ENCODE data around the gene C5orf47. TPM values are rescaled to one million over a fixed set of nuclear protein-coding genes. Genes with fewer than 3 reads are reported as not detected.

The C5orf47 gene
- total RNA-seq, 1 experiment from 2014 or later, result not detected

GRCh38 chr5:173974688-173975239, 14.2 kb upstream of the C5orf47 start:
- Histone ChIP-seq H3K4me3 (ENCODE audit: low read depth in 2 of 2, low read length in 2 of 2) (no peak overlapping the region), H3K9me3 (ENCODE audit: control insufficient read depth, insufficient read depth, low read depth, low read length) (no peaks in the 10 kb centered on the region), H3K27me3 (ENCODE audit: control insufficient read depth, insufficient read depth, low read length) (no peaks in the 10 kb centered on the region), H3K4me1 (ENCODE audit: control insufficient read depth, insufficient read depth, low read length) (peaks cover 12% of the 10 kb centered on the region), H3K36me3 (ENCODE audit: control insufficient read depth, insufficient read depth, low read length) (no peaks in the 10 kb centered on the region), H3K27ac (ENCODE audit: low read length) (no peak overlapping the region)
- BruUV-seq (replicated peaks), result no TSS peak
- in situ Hi-C loops (cut with HindIII; ENCODE audit: low pct_unique_long_range_greater_than_20kb, low sequenced_read_pairs), result no loop called here
- intact Hi-C loops (cut with micrococcal nuclease; ENCODE audit: unreplicated experiment), result loop anchor here (5.0 kb wide), 1 partner anchor 87 kb away; the partner anchor contains the start of gene CPEB4
- DNase-seq (ENCODE audit: low read depth, low spot score), result no peak
- CTCF ChIA-PET, result no interaction called here
- POLR2A ChIA-PET, result no interaction called here
- no peak for ATAC-seq
- TF ChIP-seq POLR2AphosphoS5 (IDR thresholded peaks at IDR 0.05; ENCODE audit: low read depth, low read length) (no peak), TCF7L2 (IDR thresholded peaks at IDR 0.05; ENCODE audit: low read depth, low read length) (no peak), REST (IDR thresholded peaks at IDR 0.05; ENCODE audit: insufficient read depth in 1 of 2, low read depth in 2 of 2, low read length in 1 of 2) (no peak), CTCF (IDR thresholded peaks at IDR 0.05) (no peak), SIN3A (IDR thresholded peaks at IDR 0.05; ENCODE audit: borderline replicate concordance, insufficient read depth, low read depth, low read length) (no peak)

- intact Hi-C loops (cut with micrococcal nuclease; ENCODE audit: unreplicated experiment), result no loop called here
- H3K27ac ChIP-seq (ENCODE audit: low read length), result no peak overlapping the region
- in situ Hi-C loops (cut with HindIII; ENCODE audit: low pct_unique_long_range_greater_than_20kb, low sequenced_read_pairs), result no loop called here
- ChIA-PET POLR2A (no interaction called here), CTCF (no interaction called here)
- no peak overlapping the region for H3K4me3 ChIP-seq (ENCODE audit: low read depth in 2 of 2, low read length in 2 of 2)
- H3K27me3 ChIP-seq (ENCODE audit: control insufficient read depth, insufficient read depth, low read length), result no peaks in the 10 kb centered on the region; the same call in 1 of the 2 replicates
- no TSS peak for BruUV-seq (replicated peaks)
- no peaks in the 10 kb centered on the region for H3K9me3 ChIP-seq (ENCODE audit: control insufficient read depth, insufficient read depth, low read depth, low read length)
- TF ChIP-seq TCF7L2 (IDR thresholded peaks at IDR 0.05; ENCODE audit: low read depth, low read length) (no peak), POLR2AphosphoS5 (IDR thresholded peaks at IDR 0.05; ENCODE audit: low read depth, low read length) (no peak), SIN3A (IDR thresholded peaks at IDR 0.05; ENCODE audit: borderline replicate concordance, insufficient read depth, low read depth, low read length) (no peak), CTCF (IDR thresholded peaks at IDR 0.05) (no peak), REST (IDR thresholded peaks at IDR 0.05; ENCODE audit: insufficient read depth in 1 of 2, low read depth in 2 of 2, low read length in 1 of 2) (no peak)
- H3K4me1 ChIP-seq (ENCODE audit: control insufficient read depth, insufficient read depth, low read length), result no peaks in the 10 kb centered on the region
- ATAC-seq, result no peak
- no peak for DNase-seq (ENCODE audit: low read depth, low spot score)
- H3K36me3 ChIP-seq (ENCODE audit: control insufficient read depth, insufficient read depth, low read length), result no peaks in the 10 kb centered on the region
These were observed 7.7 kb upstream of the C5orf47 start for GRCh38 chr5:173981185-173981761.
